Measurements from ENCODE around the gene FGD2.

The FGD2 gene

DNA sequence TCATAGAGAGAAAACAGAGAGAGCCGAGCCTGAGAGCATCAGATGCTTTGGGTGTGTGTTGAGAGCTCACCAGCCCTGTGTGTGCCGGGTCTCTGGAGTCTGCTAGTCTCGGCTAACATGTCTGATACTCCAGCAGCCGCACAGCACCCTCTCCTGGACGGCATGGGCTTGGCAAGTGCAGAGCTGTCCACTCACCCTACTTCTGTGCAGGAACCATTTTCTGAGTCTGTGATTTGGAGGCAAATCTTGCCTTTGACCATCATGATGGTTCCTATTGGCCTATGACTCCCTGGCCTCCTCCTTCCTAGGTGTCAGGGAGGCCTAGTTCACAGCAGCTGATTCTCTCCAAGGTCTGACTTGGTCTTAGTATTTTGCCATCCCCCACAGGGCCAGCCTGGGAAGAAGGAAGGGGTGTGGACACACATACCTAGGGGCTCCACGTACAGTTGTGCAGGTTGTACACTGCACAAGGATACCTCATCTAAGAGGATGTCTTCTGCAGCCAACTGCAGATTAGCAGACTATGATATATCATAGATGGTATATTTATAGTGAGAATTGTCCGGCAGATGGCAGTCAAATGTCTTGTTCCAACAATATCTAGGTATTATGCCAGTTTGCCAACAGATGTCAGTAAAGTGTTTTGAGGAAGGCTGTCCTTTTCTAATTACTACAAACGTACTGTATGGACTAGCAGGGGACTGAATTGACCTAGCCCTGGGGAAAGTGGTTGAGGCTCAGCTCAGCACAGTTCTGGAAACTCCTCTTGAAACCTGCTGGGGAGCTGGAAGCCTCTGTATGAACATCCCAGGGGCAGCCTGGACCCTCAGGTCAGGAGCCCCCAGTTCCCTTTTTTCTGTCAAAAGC is 13.0 kb downstream of the FGD2 start:
- Histone ChIP-seq H4K20me1 (ENCODE audit: insufficient read depth) (no peaks in the 10 kb centered on the region), H3K79me2 (ENCODE audit: insufficient read depth, low read depth) (no peaks in the 10 kb centered on the region), H3K4me2 (peak overlapping the region; percentile 29), H3K4me3 (IDR thresholded peaks at IDR 0.05; ENCODE audit: insufficient read depth, low read depth, low read length) (no peak overlapping the region), H3K9ac (no peak overlapping the region), H3K27me3 (ENCODE audit: insufficient read depth, low read depth) (no peaks in the 10 kb centered on the region), H3K4me1 (ENCODE audit: low read depth, poor library complexity, severe bottlenecking) (peaks cover 40% of the 10 kb centered on the region), H2AFZ (ENCODE audit: low read depth) (peak overlapping the region; percentile 58), H3K36me3 (ENCODE audit: insufficient read depth) (no peaks in the 10 kb centered on the region), H3K27ac (no peak overlapping the region)
- TF ChIP-seq, protein P1, sequence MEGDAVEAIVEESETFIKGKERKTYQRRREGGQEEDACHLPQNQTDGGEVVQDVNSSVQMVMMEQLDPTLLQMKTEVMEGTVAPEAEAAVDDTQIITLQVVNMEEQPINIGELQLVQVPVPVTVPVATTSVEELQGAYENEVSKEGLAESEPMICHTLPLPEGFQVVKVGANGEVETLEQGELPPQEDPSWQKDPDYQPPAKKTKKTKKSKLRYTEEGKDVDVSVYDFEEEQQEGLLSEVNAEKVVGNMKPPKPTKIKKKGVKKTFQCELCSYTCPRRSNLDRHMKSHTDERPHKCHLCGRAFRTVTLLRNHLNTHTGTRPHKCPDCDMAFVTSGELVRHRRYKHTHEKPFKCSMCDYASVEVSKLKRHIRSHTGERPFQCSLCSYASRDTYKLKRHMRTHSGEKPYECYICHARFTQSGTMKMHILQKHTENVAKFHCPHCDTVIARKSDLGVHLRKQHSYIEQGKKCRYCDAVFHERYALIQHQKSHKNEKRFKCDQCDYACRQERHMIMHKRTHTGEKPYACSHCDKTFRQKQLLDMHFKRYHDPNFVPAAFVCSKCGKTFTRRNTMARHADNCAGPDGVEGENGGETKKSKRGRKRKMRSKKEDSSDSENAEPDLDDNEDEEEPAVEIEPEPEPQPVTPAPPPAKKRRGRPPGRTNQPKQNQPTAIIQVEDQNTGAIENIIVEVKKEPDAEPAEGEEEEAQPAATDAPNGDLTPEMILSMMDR (conservative IDR thresholded peaks at IDR 0.05; ENCODE audit: low read depth, low read length), result peak; percentile 97

DNA sequence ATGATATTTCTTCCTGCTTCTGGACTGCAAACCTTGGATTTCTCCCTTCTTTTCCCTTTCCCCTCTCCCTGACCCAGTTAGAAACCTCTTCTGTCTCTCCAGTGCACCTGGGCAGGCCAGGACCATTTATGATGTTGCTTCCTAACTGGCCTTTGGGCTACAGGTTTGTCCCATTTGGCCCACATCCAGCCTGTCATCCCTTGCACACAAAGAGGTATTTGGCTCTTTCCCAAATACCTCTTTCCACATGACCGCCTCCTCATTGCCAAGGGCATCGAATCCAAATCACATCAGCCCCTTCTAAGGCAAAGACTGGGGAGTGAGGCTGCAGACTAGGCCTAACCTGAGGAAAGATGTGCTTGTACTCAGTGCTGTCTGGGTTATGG is 13.6 kb downstream of the FGD2 start:
- Histone ChIP-seq H3K36me3 (ENCODE audit: insufficient read depth) (no peaks in the 10 kb centered on the region), H3K27me3 (ENCODE audit: insufficient read depth, low read depth) (no peaks in the 10 kb centered on the region), H4K20me1 (ENCODE audit: insufficient read depth) (no peaks in the 10 kb centered on the region), H3K4me2 (peak overlapping the region; percentile 5; the same call in 1 of the 2 replicates), H3K4me1 (ENCODE audit: low read depth, poor library complexity, severe bottlenecking) (peaks cover 46% of the 10 kb centered on the region), H2AFZ (ENCODE audit: low read depth) (peak overlapping the region; percentile 58), H3K27ac (no peak overlapping the region), H3K4me3 (IDR thresholded peaks at IDR 0.05; ENCODE audit: insufficient read depth, low read depth, low read length) (no peak overlapping the region), H3K79me2 (ENCODE audit: insufficient read depth, low read depth) (no peaks in the 10 kb centered on the region), H3K9ac (no peak overlapping the region)
- TF ChIP-seq, protein P1 (conservative IDR thresholded peaks at IDR 0.05; ENCODE audit: low read depth, low read length), result no peak

DNA sequence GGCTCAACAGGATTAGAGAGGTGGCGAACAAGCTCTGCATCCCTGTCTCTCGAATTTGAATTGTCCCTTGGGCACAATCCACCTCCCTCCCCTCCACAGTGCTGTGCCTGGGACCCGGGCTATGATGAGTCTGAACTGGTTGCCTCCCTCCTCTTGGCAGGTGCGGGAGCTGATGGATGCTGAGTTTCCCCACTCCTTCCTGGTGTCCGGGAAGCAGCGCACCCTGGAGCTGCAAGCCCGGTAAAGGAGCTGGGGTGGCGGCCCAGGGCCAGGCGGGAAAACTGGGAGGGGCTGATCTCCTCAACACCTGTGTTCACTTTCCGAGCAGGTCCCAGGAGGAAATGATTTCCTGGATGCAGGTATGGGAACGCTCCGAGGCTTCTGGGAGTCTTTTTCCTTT is 14.9 kb downstream of the FGD2 start:
- Histone ChIP-seq H3K9ac (no peak overlapping the region), H3K36me3 (ENCODE audit: insufficient read depth) (no peaks in the 10 kb centered on the region), H3K4me1 (ENCODE audit: low read depth, poor library complexity, severe bottlenecking) (peaks cover 60% of the 10 kb centered on the region), H4K20me1 (ENCODE audit: insufficient read depth) (no peaks in the 10 kb centered on the region), H3K27ac (no peak overlapping the region), H2AFZ (ENCODE audit: low read depth) (no peak overlapping the region), H3K27me3 (ENCODE audit: insufficient read depth, low read depth) (no peaks in the 10 kb centered on the region), H3K4me3 (IDR thresholded peaks at IDR 0.05; ENCODE audit: insufficient read depth, low read depth, low read length) (no peak overlapping the region), H3K4me2 (no peak overlapping the region), H3K79me2 (ENCODE audit: insufficient read depth, low read depth) (no peaks in the 10 kb centered on the region)
- TF ChIP-seq, protein P1 (conservative IDR thresholded peaks at IDR 0.05; ENCODE audit: low read depth, low read length), result no peak

DNA sequence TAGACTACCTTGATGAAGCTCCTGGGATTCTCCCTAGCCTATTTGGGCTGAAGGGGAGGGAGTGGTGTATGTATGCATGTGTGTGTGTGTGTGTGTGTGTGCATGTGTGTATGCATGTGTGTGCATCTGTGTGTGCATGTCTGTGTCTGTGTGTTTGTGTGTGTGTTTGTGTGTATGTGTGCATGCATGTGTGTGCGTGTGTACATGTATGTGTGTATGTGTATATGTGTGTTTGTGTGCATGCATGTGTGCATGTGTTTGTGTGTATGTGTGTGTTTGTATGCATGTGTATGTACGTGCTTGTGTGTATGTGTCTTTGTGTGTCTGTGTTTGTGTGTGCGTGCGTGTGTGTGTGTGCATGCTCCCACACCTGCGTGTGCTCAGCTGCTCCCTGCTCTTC is 15.4 kb downstream of the FGD2 start:
- Histone ChIP-seq H4K20me1 (ENCODE audit: insufficient read depth) (no peaks in the 10 kb centered on the region), H3K9ac (no peak overlapping the region), H3K4me2 (no peak overlapping the region), H3K36me3 (ENCODE audit: insufficient read depth) (no peaks in the 10 kb centered on the region), H2AFZ (ENCODE audit: low read depth) (no peak overlapping the region), H3K27me3 (ENCODE audit: insufficient read depth, low read depth) (no peaks in the 10 kb centered on the region), H3K4me1 (ENCODE audit: low read depth, poor library complexity, severe bottlenecking) (peaks cover 64% of the 10 kb centered on the region), H3K79me2 (ENCODE audit: insufficient read depth, low read depth) (no peaks in the 10 kb centered on the region), H3K4me3 (IDR thresholded peaks at IDR 0.05; ENCODE audit: insufficient read depth, low read depth, low read length) (no peak overlapping the region), H3K27ac (no peak overlapping the region)
- TF ChIP-seq, protein P1 (conservative IDR thresholded peaks at IDR 0.05; ENCODE audit: low read depth, low read length), result no peak
